Left ventricle myocardium inferior (tissue), 1 donor: ENCODE data around the gene HOXC5. TPM values are rescaled to one million over a fixed set of nuclear protein-coding genes. Genes with fewer than 3 reads are reported as not detected.

Experiments
- DNase-seq: peaks from one replicate; pipeline ENCODE4 v3.0.0-alpha.2; 2020
- H3K27ac ChIP-seq: fragments of 200-600 bp; replicated peaks from 2 replicates; pipeline ENCODE4 v1.8.0; 2021
- H3K27me3 ChIP-seq: fragments of 200-600 bp; 2 replicates; pipeline ENCODE4 v1.8.0; 2021; ENCODE audit warnings: low read depth
- H3K36me3 ChIP-seq: fragments of 200-600 bp; 2 replicates; pipeline ENCODE4 v1.8.0; 2021
- H3K4me1 ChIP-seq: fragments of 200-600 bp; 2 replicates; pipeline ENCODE4 v1.8.0; 2021
- H3K4me3 ChIP-seq: fragments of 200-600 bp; 2 replicates; pipeline ENCODE4 v1.8.0; 2021; ENCODE audit warnings: mild to moderate bottlenecking, moderate library complexity
- H3K9me3 ChIP-seq: fragments of 200-600 bp; replicated peaks from 2 replicates; pipeline ENCODE4 v1.8.0; 2021
- CTCF ChIP-seq: fragments of 200-600 bp; IDR thresholded peaks from 2 replicates; pipeline ENCODE4 v1.8.0; 2021; ENCODE audit warnings: antibody characterized with exemption, mild to moderate bottlenecking, borderline replicate concordance
- intact Hi-C: fragments of 100-400 bp; cut with micrococcal nuclease; formaldehyde crosslinking; loops from one replicate; pipeline ENCODE4 v1.11.0; 2022
- total RNA-seq: library from RNA; stranded (reverse); fragmentation: NEBNext Ultra II Directional; extraction: Animal tissue kit (Norgen Biotek cat#: 25700); gene quantifications from one replicate; pipeline ENCODE4 v1.2.1, GENCODE V29; 2021
- donor health status: DM: no; HTN: yes; CAD: no; lungs with severe emphysema.

Gene HOXC5
- total RNA-seq, 1 donor from 2014 or later, result not detected

DNA sequence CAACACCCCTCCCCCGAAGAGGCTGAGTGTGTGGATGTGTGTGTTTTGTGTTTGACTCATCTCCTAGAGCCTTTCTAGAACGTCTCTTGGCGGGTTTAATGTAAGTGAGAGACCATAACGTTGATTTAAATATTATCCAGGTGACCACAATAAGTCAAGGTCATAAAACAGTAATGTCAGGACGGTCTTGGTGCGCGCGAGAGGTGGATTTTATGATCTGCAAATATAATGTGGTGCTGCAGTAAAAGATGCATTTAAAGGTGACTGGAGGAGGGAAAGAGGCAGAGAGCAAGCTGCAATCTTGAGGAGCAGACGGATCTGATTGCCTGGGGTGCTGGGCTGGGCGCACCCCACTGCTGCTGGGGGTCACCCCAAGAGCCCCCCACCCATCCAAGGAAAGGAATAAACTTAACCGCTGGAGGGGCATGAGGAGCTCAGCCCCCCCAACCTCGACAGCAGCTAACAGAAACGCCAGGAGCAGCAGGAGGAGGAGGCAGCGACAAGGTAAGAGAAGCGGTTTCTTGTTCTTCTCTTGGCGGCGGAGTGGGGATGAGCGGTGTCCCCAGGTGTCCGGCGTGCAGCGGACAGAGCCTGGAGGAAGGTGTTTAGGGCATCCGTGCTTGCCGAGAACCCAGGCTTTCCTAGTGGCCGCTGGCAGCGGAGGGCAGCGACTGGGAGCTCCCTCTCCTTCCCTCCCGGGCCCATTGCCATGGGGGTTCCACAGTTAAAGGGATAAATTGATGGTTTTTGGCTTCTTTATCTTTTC lies 42.4 kb upstream of the HOXC5 start:
- Histone ChIP-seq H3K36me3 (no peaks in the 10 kb centered on the region), H3K4me1 (peaks cover 32% of the 10 kb centered on the region), H3K4me3 (no peak overlapping the region), H3K27ac (no peak overlapping the region), H3K9me3 (no peaks in the 10 kb centered on the region), H3K27me3 (peaks cover 100% of the 10 kb centered on the region)
- intact Hi-C loops, result no loop called here
- DNase-seq, result no peak
- no peak for TF ChIP-seq CTCF

DNA sequence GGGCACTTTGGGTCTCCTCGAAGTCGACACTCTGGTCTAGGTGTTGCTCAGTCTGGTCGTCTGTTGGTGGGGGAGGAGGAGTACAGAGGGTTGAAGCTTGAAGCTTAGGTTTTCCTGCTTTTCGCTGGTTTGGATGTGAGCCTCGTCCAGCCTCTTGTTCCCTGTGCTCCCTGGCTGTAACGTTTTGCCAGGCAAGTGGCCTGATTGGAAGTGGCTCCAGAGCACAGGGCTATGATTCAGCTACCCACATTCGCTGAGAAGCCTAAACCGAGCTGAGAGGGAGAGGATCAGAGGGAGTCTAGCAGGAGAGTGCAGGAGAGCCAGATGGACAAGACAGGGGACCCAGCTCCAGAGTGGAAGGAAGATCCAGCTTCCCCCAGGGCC lies 41.8 kb upstream of the HOXC5 start:
- intact Hi-C loops, result no loop called here
- Histone ChIP-seq H3K27me3 (peaks cover 100% of the 10 kb centered on the region), H3K27ac (no peak overlapping the region), H3K36me3 (no peaks in the 10 kb centered on the region), H3K4me1 (peaks cover 32% of the 10 kb centered on the region), H3K9me3 (no peaks in the 10 kb centered on the region), H3K4me3 (no peak overlapping the region)
- no peak for TF ChIP-seq CTCF
- no peak for DNase-seq

- Histone ChIP-seq H3K4me3 (no peak overlapping the region), H3K27me3 (peaks cover 100% of the 10 kb centered on the region), H3K27ac (no peak overlapping the region), H3K4me1 (peaks cover 31% of the 10 kb centered on the region), H3K9me3 (no peaks in the 10 kb centered on the region), H3K36me3 (no peaks in the 10 kb centered on the region)
- no peak for DNase-seq
- no peak for TF ChIP-seq CTCF
- intact Hi-C loops, result no loop called here
Observed at GRCh38 chr12:53992377-53992889, 40.4 kb upstream of the HOXC5 start.

DNA sequence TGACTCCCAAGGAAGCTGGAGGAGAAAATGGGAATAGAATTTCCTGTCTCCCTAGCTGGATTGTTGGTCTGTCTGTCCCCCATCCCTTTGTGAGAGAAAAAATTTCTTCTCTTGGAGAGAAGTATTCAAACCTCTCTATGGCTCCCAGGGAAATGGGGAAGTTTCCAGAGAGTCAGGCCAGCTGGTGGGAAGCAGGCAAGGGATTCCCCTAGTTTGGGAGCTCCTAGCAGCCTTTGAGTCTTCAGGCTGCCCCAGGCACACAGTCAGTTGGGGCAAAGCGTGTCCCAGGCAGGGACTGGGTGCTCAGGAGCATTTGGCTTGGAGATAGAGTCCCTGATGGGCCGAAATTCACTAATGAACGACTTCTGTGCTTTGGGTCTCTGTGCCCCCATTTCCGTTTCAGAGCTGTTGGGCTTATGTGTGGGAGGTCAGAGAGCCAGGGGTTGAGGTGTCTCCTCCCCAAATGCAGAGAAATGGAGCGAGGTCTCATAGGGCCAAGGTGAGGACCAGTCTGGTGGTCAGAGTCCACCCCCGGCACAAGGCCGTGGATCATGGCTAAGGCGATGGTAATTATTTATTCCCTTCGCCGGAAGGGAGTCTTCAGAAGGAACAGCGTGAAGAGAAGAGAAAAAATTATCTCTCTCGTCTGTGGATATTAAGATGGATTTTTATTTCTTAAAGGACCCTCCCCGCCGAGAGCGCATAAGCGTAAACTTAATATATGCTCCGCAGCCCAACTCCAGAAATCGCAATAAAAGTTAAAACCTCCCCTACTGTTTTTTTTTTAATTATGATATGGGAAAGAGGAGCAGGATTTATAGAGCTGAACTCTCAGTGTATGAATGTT lies 39.5 kb upstream of the HOXC5 start:
- Histone ChIP-seq H3K4me1 (peaks cover 31% of the 10 kb centered on the region), H3K27ac (no peak overlapping the region), H3K4me3 (no peak overlapping the region), H3K36me3 (no peaks in the 10 kb centered on the region), H3K27me3 (peaks cover 100% of the 10 kb centered on the region), H3K9me3 (no peaks in the 10 kb centered on the region)
- no peak for DNase-seq
- no peak for TF ChIP-seq CTCF
- intact Hi-C loops, result no loop called here

DNA sequence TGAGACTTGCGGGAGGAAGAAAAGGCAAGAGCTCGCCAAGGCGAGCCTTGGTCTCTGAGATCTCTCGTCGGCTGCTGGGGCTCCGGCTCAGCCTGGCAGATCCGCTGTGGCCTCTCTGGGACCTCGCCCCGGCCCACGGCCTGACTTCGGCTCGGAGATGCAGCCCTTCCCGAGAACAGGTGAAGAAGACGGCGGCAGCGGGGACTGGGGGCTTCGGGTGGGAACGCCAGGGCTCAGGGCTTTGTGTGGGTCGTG lies 38.9 kb upstream of the HOXC5 start:
- no peaks in the 10 kb centered on the region for H3K36me3 ChIP-seq
- H3K4me3 ChIP-seq, result peak overlapping the region; percentile 66
- no peak for DNase-seq
- TF ChIP-seq CTCF, result no peak
- intact Hi-C loops, result no loop called here
- H3K27ac ChIP-seq, result no peak overlapping the region
- H3K9me3 ChIP-seq, result no peaks in the 10 kb centered on the region
- H3K4me1 ChIP-seq, result peaks cover 30% of the 10 kb centered on the region
- H3K27me3 ChIP-seq, result peaks cover 100% of the 10 kb centered on the region
